ENCODE results near the gene FNDC4.

GRCh38 chr2:27544143-27544821, 49.3 kb upstream of the FNDC4 start:
- TF ChIP-seq, protein P1, sequence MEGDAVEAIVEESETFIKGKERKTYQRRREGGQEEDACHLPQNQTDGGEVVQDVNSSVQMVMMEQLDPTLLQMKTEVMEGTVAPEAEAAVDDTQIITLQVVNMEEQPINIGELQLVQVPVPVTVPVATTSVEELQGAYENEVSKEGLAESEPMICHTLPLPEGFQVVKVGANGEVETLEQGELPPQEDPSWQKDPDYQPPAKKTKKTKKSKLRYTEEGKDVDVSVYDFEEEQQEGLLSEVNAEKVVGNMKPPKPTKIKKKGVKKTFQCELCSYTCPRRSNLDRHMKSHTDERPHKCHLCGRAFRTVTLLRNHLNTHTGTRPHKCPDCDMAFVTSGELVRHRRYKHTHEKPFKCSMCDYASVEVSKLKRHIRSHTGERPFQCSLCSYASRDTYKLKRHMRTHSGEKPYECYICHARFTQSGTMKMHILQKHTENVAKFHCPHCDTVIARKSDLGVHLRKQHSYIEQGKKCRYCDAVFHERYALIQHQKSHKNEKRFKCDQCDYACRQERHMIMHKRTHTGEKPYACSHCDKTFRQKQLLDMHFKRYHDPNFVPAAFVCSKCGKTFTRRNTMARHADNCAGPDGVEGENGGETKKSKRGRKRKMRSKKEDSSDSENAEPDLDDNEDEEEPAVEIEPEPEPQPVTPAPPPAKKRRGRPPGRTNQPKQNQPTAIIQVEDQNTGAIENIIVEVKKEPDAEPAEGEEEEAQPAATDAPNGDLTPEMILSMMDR (conservative IDR thresholded peaks at IDR 0.05; ENCODE audit: low read length): no peak
- no peak for TF ChIP-seq EZH2phosphoT487 (IDR thresholded peaks at IDR 0.05; ENCODE audit: borderline replicate concordance)

All from Loucy (cell line).